ENCODE data around the gene KRTAP17-1. TPM values are rescaled to one million over a fixed set of nuclear protein-coding genes. Genes with fewer than 3 reads are reported as not detected.

KRTAP17-1 gene
- total RNA-seq, 1 experiment from 2014 or later = not detected

DNA sequence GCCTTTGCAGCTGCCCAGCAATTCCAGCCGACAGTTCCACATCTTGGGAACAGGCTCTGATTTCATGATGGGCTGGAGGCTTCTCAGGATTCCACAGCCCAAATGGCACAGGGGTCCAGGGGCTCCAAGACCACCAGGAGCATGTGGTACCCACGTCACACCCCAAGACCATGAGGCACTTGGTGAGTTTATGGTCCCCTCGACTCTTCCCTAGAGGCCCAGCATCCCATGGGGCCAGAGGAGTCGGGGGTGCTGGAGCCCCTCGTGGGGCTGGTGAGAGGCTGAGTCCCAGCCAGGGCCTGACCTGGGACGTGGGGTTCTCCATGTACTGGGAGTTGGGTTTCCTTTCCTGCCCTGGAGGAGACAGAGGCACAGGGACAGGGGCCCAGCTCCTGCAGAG lies 10.1 kb upstream of the KRTAP17-1 start:
- intact Hi-C loops (cut with micrococcal nuclease; ENCODE audit: unreplicated experiment) = loop anchor here (2.0 to 10.0 kb wide), 4 partner anchors 199 to 711 kb away; partner anchors contain the start of gene KRT19
- no peak for TF ChIP-seq EZH2 (IDR thresholded peaks at IDR 0.05; ENCODE audit: low read depth)
- TF ChIP-seq CTCF (conservative IDR thresholded peaks at IDR 0.05) = no peak
- no peak overlapping the region for H3K27ac ChIP-seq
- H3K4me2 ChIP-seq = no peak overlapping the region
- POLR2A ChIA-PET (ENCODE audit: unreplicated experiment) = no interaction called here
- H3K27me3 ChIP-seq (ENCODE audit: insufficient read depth, low read depth) = no peaks in the 10 kb centered on the region
- no peak overlapping the region for H2AFZ ChIP-seq
- peaks cover 6% of the 10 kb centered on the region; the same call in 1 of the 2 replicates for H3K4me1 ChIP-seq (replicated peaks; ENCODE audit: insufficient read depth)
- CTCF ChIA-PET = interaction anchor here (0.6 kb wide), 1 partner anchor 87 kb away, joined by 4 read pairs; no protein-coding TSS in a partner anchor
- DNase-seq = no peak
- no peak overlapping the region for H3K4me3 ChIP-seq
- no peaks in the 10 kb centered on the region for H3K9me2 ChIP-seq (ENCODE audit: insufficient read depth)
- H3K79me2 ChIP-seq (ENCODE audit: low read depth) = no peaks in the 10 kb centered on the region
- no TSS peak for BruUV-seq (replicated peaks)
- no peaks in the 10 kb centered on the region for H3K9me3 ChIP-seq (ENCODE audit: insufficient read depth, low read depth)
- H4K20me1 ChIP-seq (ENCODE audit: insufficient read depth) = no peaks in the 10 kb centered on the region
- H3F3A ChIP-seq (ENCODE audit: insufficient read depth, low read depth) = no peaks in the 10 kb centered on the region
- H3K36me3 ChIP-seq (ENCODE audit: low read depth) = no peaks in the 10 kb centered on the region

GRCh38 chr17:41325126-41325525 lies 9.6 kb upstream of the KRTAP17-1 start:
- H3K4me3 ChIP-seq = no peak overlapping the region
- CTCF ChIA-PET = interaction anchor here (0.6 kb wide), 1 partner anchor 87 kb away, joined by 4 read pairs; no protein-coding TSS in a partner anchor
- no peak overlapping the region for H3K27ac ChIP-seq
- no peaks in the 10 kb centered on the region for H3F3A ChIP-seq (ENCODE audit: insufficient read depth, low read depth)
- intact Hi-C loops (cut with micrococcal nuclease; ENCODE audit: unreplicated experiment) = loop anchor here (2.0 to 10.0 kb wide), 4 partner anchors 200 to 710 kb away; partner anchors contain the start of gene KRT19
- TF ChIP-seq EZH2 (IDR thresholded peaks at IDR 0.05; ENCODE audit: low read depth) = no peak
- TF ChIP-seq CTCF (conservative IDR thresholded peaks at IDR 0.05) = no peak
- H3K9me2 ChIP-seq (ENCODE audit: insufficient read depth) = no peaks in the 10 kb centered on the region
- H3K79me2 ChIP-seq (ENCODE audit: low read depth) = no peaks in the 10 kb centered on the region
- DNase-seq = no peak
- no peak overlapping the region for H3K4me2 ChIP-seq
- H3K36me3 ChIP-seq (ENCODE audit: low read depth) = no peaks in the 10 kb centered on the region
- BruUV-seq (replicated peaks) = no TSS peak
- no peaks in the 10 kb centered on the region for H4K20me1 ChIP-seq (ENCODE audit: insufficient read depth)
- H3K4me1 ChIP-seq (replicated peaks; ENCODE audit: insufficient read depth) = peaks cover 6% of the 10 kb centered on the region; the same call in 1 of the 2 replicates
- no peak overlapping the region for H2AFZ ChIP-seq
- H3K9me3 ChIP-seq (ENCODE audit: insufficient read depth, low read depth) = no peaks in the 10 kb centered on the region
- H3K27me3 ChIP-seq (ENCODE audit: insufficient read depth, low read depth) = no peaks in the 10 kb centered on the region
- POLR2A ChIA-PET (ENCODE audit: unreplicated experiment) = no interaction called here

- no TSS peak for BruUV-seq (replicated peaks)
- ChIA-PET CTCF (no interaction called here), POLR2A (ENCODE audit: unreplicated experiment) (no interaction called here)
Observed at GRCh38 chr17:41324180-41325075, 8.9 kb upstream of the KRTAP17-1 start.

More at GRCh38 chr17:41324180-41325075, 8.9 kb upstream of the KRTAP17-1 start:
- Histone ChIP-seq H2AFZ (no peak overlapping the region), H3K79me2 (ENCODE audit: low read depth) (no peaks in the 10 kb centered on the region), H3K4me3 (no peak overlapping the region), H3F3A (ENCODE audit: insufficient read depth, low read depth) (no peaks in the 10 kb centered on the region), H3K27me3 (ENCODE audit: insufficient read depth, low read depth) (no peaks in the 10 kb centered on the region), H4K20me1 (ENCODE audit: insufficient read depth) (no peaks in the 10 kb centered on the region), H3K9me2 (ENCODE audit: insufficient read depth) (no peaks in the 10 kb centered on the region), H3K4me1 (replicated peaks; ENCODE audit: insufficient read depth) (peaks cover under 1% of the 10 kb centered on the region; the same call in 1 of the 2 replicates), H3K27ac (no peak overlapping the region), H3K4me2 (no peak overlapping the region), H3K9me3 (ENCODE audit: insufficient read depth, low read depth) (no peaks in the 10 kb centered on the region; the same call in none of the 2 replicates), H3K36me3 (ENCODE audit: low read depth) (peaks cover 4% of the 10 kb centered on the region; the same call in 1 of the 2 replicates)
- DNase-seq = peak; percentile 39 to 60
- intact Hi-C loops (cut with micrococcal nuclease; ENCODE audit: unreplicated experiment) = loop anchor here (1.0 to 10.0 kb wide), 7 partner anchors 172 to 710 kb away; partner anchors contain the start of genes KRT19 and KRTAP2-3
- TF ChIP-seq EZH2 (IDR thresholded peaks at IDR 0.05; ENCODE audit: low read depth) = no peak
- TF ChIP-seq CTCF (conservative IDR thresholded peaks at IDR 0.05) = peak; percentile 58
